Measurements from ENCODE around the gene GYPA. TPM values are rescaled to one million over a fixed set of nuclear protein-coding genes. Genes with fewer than 3 reads are reported as not detected.

The GYPA gene
- total and polyA plus RNA-seq, 2 of the 4 experiments (the other 2 are of a cell fraction) = not detected

- in situ Hi-C loops (cut with MboI; ENCODE audit: low sequenced_read_pairs) (loop anchor here (10.0 to 25.0 kb wide), 3 partner anchors 583 to 1408 kb away; no protein-coding TSS in a partner anchor), dilution Hi-C loops (cut with HindIII; ENCODE audit: low sequenced_read_pairs, unreplicated experiment) (no loop called here), intact Hi-C loops (cut with micrococcal nuclease) (loop anchor here (10.0 kb wide), 1 partner anchor 1036 kb away; no protein-coding TSS in a partner anchor)
- Histone ChIP-seq H3K23ac (ENCODE audit: low read depth, low read length) (no peak overlapping the region), H3K4me1 (ENCODE audit: control insufficient read depth, insufficient read depth, low read length) (no peaks in the 10 kb centered on the region), H3K4me2 (ENCODE audit: low read depth, low read length) (no peak overlapping the region), H3K4me3 (ENCODE audit: insufficient read depth, low read depth, low read length) (no peak overlapping the region), H2BK120ac (ENCODE audit: low read depth, low read length) (no peak overlapping the region), H4K5ac (ENCODE audit: low read depth, low read length) (no peak overlapping the region), H2AK9ac (replicated peaks; ENCODE audit: low read depth, low read length, poor library complexity) (no peak overlapping the region), H4K20me1 (ENCODE audit: insufficient read depth, low read length) (no peaks in the 10 kb centered on the region), H2BK15ac (ENCODE audit: low read depth, low read length) (no peak overlapping the region), H3K27ac (ENCODE audit: insufficient read depth, low read length) (no peak overlapping the region), H4K91ac (ENCODE audit: insufficient read depth, low read depth, low read length) (no peak overlapping the region), H3K56ac (ENCODE audit: extremely low read depth, insufficient read depth, low read length) (no peak overlapping the region), H3K36me3 (ENCODE audit: control insufficient read depth, insufficient read depth, low read length) (no peaks in the 10 kb centered on the region), H3K14ac (replicated peaks; ENCODE audit: low read depth, low read length) (no peak overlapping the region), H3K79me1 (ENCODE audit: low read depth in 1 of 2, low read length in 2 of 2) (no peaks in the 10 kb centered on the region), H3K9me3 (ENCODE audit: control insufficient read depth, insufficient read depth, low read length) (no peaks in the 10 kb centered on the region), H3K18ac (ENCODE audit: low read depth, low read length) (no peak overlapping the region), H2BK5ac (ENCODE audit: low read depth, low read length, poor library complexity, severe bottlenecking) (no peak overlapping the region), H3K9me1 (ENCODE audit: insufficient read depth, low read length) (no peaks in the 10 kb centered on the region), H2BK20ac (ENCODE audit: low read depth, low read length) (no peak overlapping the region), H3K27me3 (ENCODE audit: control insufficient read depth, insufficient read depth, low read length) (no peaks in the 10 kb centered on the region), H3K9ac (ENCODE audit: low read depth, low read length) (no peak overlapping the region), H3K4ac (ENCODE audit: low read depth, low read length) (no peak overlapping the region), H2AFZ (replicated peaks; ENCODE audit: low read length, poor library complexity) (no peak overlapping the region), H4K8ac (ENCODE audit: low read depth in 2 of 2, low read length in 2 of 2) (no peak overlapping the region), H2AK5ac (ENCODE audit: low read depth, low read length) (no peak overlapping the region)
- POLR2A ChIA-PET (ENCODE audit: unreplicated experiment) = no interaction called here
- WGBS, 2 experiments (ENCODE audit: extremely low coverage in 2 of 2, insufficient read length in 1 of 2) = 100% methylated on average over 1 of the region's 1 CpG; no CpG with 5 or more reads in 1 of the 2 experiments
- ATAC-seq (ENCODE audit: low read depth) (no peak), DNase-seq (no peak)
- TF ChIP-seq, protein P1, sequence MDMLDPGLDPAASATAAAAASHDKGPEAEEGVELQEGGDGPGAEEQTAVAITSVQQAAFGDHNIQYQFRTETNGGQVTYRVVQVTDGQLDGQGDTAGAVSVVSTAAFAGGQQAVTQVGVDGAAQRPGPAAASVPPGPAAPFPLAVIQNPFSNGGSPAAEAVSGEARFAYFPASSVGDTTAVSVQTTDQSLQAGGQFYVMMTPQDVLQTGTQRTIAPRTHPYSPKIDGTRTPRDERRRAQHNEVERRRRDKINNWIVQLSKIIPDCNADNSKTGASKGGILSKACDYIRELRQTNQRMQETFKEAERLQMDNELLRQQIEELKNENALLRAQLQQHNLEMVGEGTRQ (IDR thresholded peaks at IDR 0.05; ENCODE audit: low read depth, low read length) = no peak
- TF ChIP-seq RAD21 (IDR thresholded peaks at IDR 0.05; ENCODE audit: low read length) (no peak), SMC3 (IDR thresholded peaks at IDR 0.05; ENCODE audit: low read depth, low read length) (no peak), MAZ (IDR thresholded peaks at IDR 0.05; ENCODE audit: borderline replicate concordance, low read depth, low read length) (no peak), RFX5 (IDR thresholded peaks at IDR 0.05; ENCODE audit: low read depth, low read length) (no peak), FOS (IDR thresholded peaks at IDR 0.05; ENCODE audit: low read depth, low read length) (no peak), RCOR1 (IDR thresholded peaks at IDR 0.05; ENCODE audit: insufficient replicate concordance, low read length) (no peak), MAFK (IDR thresholded peaks at IDR 0.05; ENCODE audit: low read depth, low read length) (no peak), POLR2A (IDR thresholded peaks at IDR 0.05; ENCODE audit: low read depth, low read length) (no peak), NFE2L2 (IDR thresholded peaks at IDR 0.05; ENCODE audit: low read depth, low read length) (no peak), CEBPB (IDR thresholded peaks at IDR 0.05; ENCODE audit: low read depth, low read length) (no peak), BHLHE40 (IDR thresholded peaks at IDR 0.05; ENCODE audit: low read depth, low read length) (no peak), CHD1 (IDR thresholded peaks at IDR 0.05; ENCODE audit: low read depth, low read length) (no peak), MXI1 (IDR thresholded peaks at IDR 0.05; ENCODE audit: borderline replicate concordance, low read depth, low read length) (no peak)
- TF ChIP-seq, protein P2, sequence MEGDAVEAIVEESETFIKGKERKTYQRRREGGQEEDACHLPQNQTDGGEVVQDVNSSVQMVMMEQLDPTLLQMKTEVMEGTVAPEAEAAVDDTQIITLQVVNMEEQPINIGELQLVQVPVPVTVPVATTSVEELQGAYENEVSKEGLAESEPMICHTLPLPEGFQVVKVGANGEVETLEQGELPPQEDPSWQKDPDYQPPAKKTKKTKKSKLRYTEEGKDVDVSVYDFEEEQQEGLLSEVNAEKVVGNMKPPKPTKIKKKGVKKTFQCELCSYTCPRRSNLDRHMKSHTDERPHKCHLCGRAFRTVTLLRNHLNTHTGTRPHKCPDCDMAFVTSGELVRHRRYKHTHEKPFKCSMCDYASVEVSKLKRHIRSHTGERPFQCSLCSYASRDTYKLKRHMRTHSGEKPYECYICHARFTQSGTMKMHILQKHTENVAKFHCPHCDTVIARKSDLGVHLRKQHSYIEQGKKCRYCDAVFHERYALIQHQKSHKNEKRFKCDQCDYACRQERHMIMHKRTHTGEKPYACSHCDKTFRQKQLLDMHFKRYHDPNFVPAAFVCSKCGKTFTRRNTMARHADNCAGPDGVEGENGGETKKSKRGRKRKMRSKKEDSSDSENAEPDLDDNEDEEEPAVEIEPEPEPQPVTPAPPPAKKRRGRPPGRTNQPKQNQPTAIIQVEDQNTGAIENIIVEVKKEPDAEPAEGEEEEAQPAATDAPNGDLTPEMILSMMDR (conservative IDR thresholded peaks at IDR 0.05; ENCODE audit: low read depth, low read length) = no peak
- TF ChIP-seq, protein P3, sequence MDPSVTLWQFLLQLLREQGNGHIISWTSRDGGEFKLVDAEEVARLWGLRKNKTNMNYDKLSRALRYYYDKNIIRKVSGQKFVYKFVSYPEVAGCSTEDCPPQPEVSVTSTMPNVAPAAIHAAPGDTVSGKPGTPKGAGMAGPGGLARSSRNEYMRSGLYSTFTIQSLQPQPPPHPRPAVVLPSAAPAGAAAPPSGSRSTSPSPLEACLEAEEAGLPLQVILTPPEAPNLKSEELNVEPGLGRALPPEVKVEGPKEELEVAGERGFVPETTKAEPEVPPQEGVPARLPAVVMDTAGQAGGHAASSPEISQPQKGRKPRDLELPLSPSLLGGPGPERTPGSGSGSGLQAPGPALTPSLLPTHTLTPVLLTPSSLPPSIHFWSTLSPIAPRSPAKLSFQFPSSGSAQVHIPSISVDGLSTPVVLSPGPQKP (IDR thresholded peaks at IDR 0.05; ENCODE audit: borderline replicate concordance, low read depth, low read length) = no peak
- CTCF ChIA-PET = no interaction called here
- no TSS peak for BruUV-seq (replicated peaks)
Measured at GRCh38 chr4:144179152-144179739, 38.7 kb upstream of the GYPA start.

Measured in IMR-90 (cell line).